ENCODE measurements around the gene DNMT1.
"Not testable (repeated sequence)": the region's sequence is repeated elsewhere in the genome, so short reads cannot be mapped to it uniquely, and the experiment has no call there.

Gene DNMT1

GRCh38 chr19:10167459-10167858 is 27.3 kb downstream of the DNMT1 start:
- no peak for DNase-seq (ENCODE audit: low read depth)
- no peak for TF ChIP-seq CTCF (IDR thresholded peaks at IDR 0.05; ENCODE audit: control insufficient read depth, extremely low read depth, insufficient read depth)
- H3K4me3 ChIP-seq (ENCODE audit: low read depth, low read length), result no peak overlapping the region

- DNase-seq (ENCODE audit: low read depth), result not testable (repeated sequence)
These were observed 28.3 kb downstream of the DNMT1 start for GRCh38 chr19:10166501-10166900.

DNA sequence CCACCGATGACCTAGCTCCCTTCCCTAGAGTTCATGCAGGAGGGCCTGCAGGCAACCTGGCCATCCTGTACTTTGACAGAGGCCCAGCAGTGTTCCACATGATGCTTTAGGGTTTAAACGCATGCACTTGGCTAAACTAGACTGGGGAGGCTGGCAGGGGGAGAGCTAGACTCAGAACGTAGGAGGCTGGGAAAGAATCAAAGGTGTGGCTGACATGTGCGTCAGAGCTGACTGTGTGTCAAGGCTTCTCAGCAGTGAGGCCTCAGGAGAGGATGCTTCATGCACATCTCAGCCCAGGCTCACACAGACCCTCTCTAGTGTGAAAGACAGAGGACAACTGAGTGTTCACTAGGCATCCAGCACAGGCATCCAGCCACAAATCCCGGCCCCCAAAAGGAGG is 28.7 kb downstream of the DNMT1 start:
- no peak for TF ChIP-seq CTCF (IDR thresholded peaks at IDR 0.05; ENCODE audit: control insufficient read depth, extremely low read depth, insufficient read depth)
- no peak overlapping the region for H3K4me3 ChIP-seq (ENCODE audit: low read depth, low read length)
- DNase-seq (ENCODE audit: low read depth), result no peak

More at GRCh38 chr19:10166501-10166900, 28.3 kb downstream of the DNMT1 start:
- not testable (repeated sequence) for H3K4me3 ChIP-seq (ENCODE audit: low read depth, low read length)

- H3K4me3 ChIP-seq (ENCODE audit: low read depth, low read length), result no peak overlapping the region
- TF ChIP-seq CTCF (IDR thresholded peaks at IDR 0.05; ENCODE audit: control insufficient read depth, extremely low read depth, insufficient read depth), result no peak
These were observed 31.2 kb downstream of the DNMT1 start for GRCh38 chr19:10163536-10163935.

GRCh38 chr19:10159610-10160009 is 35.1 kb downstream of the DNMT1 start:
- H3K4me3 ChIP-seq (ENCODE audit: low read depth, low read length), result no peak overlapping the region
- no peak for TF ChIP-seq CTCF (IDR thresholded peaks at IDR 0.05; ENCODE audit: control insufficient read depth, extremely low read depth, insufficient read depth)
- DNase-seq (ENCODE audit: low read depth), result no peak

More at GRCh38 chr19:10163536-10163935, 31.2 kb downstream of the DNMT1 start:
- no peak for DNase-seq (ENCODE audit: low read depth)

DNA sequence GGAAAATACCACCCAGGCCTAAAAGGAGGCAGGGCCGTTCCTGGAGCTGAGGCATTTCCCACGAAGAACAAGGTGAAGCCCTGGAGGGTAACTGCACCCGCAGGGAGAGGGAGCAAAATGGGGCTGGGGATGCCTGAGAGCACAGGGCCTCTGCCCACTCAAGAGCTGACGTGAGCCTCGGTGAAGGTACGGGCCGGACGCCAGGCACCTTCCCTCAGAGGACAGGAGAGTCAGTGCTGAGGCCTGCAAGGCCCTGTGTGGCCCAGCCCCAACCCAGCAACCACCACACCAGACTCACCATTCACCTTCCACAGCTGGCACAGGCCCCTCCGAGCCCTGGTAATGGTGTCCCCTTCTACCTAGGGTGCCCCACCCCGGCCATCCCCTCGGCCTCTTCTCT is 36.3 kb downstream of the DNMT1 start:
- DNase-seq (ENCODE audit: low read depth), result no peak
- no peak overlapping the region for H3K4me3 ChIP-seq (ENCODE audit: low read depth, low read length)
- no peak for TF ChIP-seq CTCF (IDR thresholded peaks at IDR 0.05; ENCODE audit: control insufficient read depth, extremely low read depth, insufficient read depth)

DNA sequence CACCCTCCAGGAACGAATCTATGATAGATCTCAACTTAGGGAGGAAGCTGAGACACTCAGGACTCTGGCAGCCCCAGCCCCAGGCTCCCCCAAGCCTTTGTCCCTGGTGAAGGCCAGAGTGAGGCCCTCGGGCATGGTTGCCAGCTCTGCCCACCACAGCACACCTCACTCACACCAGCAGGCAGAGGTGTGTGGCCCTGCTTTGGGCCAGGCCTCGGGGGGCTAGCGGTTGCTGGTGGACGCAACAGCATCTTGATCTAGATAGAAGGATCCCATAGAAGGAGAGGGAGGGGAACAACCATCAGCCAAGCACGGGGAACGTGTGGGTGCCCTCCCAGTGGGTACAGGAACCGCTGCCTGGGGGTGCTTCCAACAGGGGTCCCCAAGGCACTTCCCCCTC is 36.7 kb downstream of the DNMT1 start:
- no peak for TF ChIP-seq CTCF (IDR thresholded peaks at IDR 0.05; ENCODE audit: control insufficient read depth, extremely low read depth, insufficient read depth)

More for the DNA sequence above, 36.7 kb downstream of the DNMT1 start:
- no peak overlapping the region for H3K4me3 ChIP-seq (ENCODE audit: low read depth, low read length)
- DNase-seq (ENCODE audit: low read depth), result no peak
